HG03175 (cell line): ENCODE results near the gene LYPD6.

ENCODE experiments used
- ATAC-seq: cut with Tn5 transposase; IDR thresholded peaks from one replicate; pipeline ENCODE4 v1.9.1; 2021; ENCODE audit warnings: mild to moderate bottlenecking, moderate library complexity; ENCODE audit not compliant: unreplicated experiment

Gene LYPD6

DNA sequence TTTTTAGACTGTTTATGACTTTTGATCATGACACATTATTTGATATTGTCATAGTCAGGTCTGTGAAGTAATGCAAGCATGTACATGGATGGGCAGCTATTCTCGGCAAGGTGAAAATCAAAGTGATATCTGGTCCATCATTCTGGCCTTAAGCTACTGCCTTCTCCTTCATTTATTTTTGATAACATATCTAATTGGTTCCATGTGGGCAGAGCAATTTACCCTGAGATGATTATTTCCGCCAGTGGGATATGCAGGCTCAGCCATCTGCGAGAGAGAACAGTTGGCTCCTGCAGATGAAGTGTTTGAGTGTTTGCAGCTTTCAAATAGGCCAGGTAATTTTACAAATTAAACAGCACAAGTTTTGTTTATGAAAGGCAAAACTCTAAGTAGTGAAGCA, 116.4 kb downstream of the LYPD6 start:
- ATAC-seq, result no peak

DNA sequence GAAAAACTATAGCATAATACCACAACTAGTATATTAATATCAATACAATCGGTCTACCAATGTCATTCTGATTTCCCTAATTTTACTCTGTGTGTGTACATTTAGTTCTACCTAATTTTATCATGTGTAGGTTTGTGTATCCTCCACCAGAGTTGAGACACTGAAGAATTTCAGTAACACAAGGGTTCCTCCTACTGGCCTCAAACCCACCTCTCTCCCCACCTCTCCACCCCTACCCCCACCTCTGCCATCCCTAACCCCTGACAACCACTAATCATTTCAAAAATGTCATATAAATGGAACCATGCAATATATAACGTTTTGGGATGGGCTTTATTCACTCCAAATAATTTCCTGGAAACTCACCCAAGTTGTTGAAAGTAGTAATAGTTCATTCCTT, 117.9 kb downstream of the LYPD6 start:
- ATAC-seq, result no peak

DNA sequence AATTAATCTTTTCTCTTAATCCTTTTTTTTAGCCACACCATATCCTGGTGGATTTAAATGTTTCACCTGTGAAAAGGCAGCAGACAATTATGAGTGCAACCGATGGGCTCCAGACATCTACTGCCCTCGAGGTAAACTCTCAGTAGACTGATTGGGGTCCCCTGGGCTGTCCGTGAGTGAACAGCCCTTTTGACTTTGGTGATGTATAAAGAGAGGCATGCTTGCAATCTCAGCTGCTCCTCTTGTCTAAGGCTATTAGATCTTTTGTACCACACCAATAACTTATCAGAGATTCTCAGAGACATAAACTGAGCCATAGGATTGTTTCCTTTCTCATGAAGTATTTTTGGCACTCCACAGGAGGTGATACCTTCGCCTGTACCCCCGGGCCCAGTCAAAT, 118.6 kb downstream of the LYPD6 start:
- ATAC-seq, result no peak

DNA sequence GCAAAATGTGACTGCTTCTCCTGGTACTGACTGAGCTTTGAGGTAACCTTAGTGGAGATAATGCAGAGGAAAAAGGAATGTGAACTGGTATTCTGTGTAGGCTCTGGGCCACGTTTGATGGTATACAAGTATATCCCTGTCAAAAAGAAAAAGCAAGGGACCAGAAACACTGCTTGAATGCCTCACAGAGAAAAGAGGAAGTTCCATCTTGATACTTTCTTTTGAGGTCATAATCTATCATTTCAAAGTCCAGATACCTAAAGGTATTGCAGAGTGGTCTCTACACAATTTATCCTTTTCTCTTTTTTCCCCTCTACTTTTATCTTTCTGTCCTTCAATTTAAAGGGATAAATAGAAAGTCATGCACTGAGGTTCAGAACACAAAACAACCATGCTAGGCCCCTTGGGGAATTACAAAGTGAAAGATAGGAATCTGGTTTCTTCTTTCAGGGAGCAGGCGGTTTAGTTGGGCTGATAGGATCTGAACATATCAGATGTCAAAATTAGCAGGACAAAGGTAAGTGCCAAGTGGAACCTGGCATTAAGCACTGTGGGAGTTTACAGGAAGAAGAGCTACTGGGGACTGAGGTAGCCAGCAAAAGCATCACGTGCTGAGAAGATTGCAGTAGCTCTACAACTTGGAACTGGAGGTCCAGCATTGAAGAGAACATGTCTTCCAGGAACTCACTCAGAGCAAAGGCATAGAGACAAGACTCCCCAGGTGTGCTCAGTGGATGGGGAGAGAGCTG, 121.2 kb downstream of the LYPD6 start:
- peak; percentile 73 for ATAC-seq

DNA sequence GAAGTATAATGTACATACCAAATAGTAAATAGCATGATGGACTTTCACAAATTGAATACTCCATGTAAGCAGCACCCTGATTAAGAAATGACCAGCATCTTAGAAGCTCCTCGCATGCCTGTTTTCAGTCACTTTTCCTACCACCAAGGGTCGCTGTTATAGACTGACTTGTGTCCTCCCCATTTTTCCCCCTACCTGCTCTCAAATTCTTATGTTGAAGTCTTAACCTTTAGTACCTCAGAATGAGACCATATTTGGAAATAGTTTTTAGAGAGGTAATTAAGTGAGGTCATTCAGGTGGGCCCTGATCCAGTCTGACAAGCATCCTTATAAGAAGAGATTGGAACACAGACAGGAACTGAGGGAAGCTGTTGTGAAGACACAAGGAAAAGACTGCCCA, 125.9 kb downstream of the LYPD6 start:
- no peak for ATAC-seq

DNA sequence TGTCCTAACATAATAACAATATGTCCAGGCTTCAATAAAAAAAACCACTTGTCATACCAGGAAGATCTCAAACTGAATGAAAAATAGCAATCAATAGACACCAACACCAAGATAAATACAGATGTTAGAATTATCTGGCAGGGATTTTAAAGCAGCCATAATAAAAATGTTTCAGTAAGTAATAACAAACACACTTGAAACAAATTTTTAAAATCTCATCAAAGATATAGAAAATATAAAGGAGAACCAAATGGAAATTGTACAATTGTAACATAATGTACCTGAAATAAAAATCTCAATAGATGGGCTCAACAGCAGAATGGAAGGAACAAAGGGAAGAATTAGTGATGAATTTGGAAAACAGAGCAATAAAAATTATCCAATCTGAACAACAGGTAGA, 128.1 kb downstream of the LYPD6 start:
- no peak for ATAC-seq

DNA sequence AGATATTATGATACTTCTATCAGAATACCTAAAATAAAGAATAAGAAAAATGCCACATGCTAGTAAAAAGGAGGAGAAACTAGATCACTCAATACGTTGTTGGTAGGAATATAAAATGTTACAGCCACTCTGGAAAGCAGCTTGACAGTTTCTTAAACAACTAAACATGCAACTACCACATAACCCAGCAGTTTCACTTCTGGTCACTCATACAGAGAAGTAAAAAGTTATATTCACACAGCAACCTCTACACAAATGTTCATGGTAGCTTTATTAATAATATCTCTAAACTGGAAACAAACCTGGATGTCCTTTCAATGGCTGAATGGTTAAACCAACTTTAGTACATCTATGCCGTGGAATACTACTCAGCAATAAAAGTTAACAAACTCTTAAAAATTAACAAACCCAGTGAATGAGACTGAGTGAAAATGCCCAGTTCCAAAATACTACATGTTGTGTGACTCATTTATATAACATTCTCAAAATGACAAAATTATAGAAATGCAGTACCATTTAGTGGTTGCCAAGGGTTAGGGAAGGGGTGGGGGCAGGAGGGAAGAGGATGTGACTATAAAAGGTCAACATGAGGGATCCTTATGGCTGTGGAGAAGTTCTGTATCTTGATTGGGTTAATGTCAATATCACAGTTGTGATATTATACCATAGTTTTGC, 133.1 kb downstream of the LYPD6 start:
- ATAC-seq, result peak; percentile 91

DNA sequence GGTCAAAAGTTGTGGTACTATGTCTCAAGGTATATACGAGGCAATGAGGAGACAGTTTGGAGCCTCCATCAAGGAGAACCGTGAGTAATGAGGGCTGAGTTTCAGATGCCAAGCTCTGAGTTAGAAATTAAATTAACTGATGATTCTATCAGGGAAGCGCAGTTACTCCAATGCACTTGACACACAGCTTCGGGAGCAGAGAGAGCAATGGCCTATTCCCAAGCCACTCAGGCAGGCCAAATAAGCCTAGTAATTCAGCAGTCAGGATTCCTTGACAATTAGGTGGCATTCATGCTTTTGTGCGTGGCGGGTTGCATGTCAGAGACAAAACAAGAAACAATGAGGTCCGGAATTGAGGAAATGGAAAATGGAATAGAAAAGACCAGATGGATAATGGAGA, 134.0 kb downstream of the LYPD6 start:
- ATAC-seq, result no peak

DNA sequence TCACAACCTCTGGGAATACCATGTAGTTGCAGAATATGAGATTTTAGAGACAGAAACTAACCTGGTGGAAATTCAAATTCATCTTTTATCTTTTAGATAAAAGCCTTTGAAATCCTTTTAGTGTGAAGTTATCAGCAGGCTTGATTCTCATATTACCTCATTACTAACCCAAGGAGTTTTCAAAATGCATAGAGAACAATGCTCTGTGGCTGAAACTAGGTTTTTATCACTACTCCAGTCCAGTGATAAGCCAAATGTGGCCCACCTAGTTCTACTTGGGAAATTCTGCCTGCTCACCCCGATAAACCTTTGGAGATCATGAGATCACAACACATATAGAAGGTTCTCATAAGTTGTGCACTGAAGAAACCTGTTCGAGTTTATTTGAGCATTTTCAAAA, 135.5 kb downstream of the LYPD6 start:
- ATAC-seq, result no peak

DNA sequence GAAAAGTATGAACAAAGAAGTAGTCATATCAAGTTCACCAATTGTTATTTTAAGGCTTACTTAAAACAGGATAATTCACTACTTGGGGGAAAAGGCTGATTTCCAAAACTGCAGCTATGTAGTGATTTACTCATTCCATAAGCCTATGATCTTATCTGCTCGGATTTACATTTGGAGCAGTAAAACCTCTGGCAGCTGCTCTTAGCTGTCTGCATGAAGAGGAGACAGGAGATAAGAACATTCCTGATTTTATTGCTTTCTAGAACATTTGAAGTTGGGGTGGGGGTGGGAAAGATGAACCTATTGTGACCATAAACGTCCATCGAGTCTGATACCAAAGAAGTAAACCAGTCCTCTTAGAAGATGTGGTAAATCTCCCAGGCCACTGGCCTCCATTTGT, 136.2 kb downstream of the LYPD6 start:
- no peak for ATAC-seq

DNA sequence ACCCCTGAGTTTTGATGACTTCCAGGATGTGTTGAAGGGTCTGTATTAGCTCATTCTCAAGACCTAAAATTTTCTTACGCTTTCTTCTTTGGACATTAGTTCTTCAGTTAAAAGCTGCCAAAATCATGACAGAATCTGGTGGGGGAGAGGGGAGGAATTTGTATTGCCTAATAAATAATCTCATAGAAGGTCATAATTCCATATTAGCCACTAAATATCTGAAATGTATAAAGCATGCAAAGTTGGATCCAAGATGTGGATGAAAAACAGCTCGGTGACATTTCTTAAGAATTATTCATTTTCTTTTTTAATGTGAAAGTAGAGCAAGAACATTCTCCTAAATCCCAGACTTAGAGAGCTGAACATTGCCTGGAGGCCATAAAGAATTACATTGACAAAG, 137.0 kb downstream of the LYPD6 start:
- ATAC-seq, result no peak

DNA sequence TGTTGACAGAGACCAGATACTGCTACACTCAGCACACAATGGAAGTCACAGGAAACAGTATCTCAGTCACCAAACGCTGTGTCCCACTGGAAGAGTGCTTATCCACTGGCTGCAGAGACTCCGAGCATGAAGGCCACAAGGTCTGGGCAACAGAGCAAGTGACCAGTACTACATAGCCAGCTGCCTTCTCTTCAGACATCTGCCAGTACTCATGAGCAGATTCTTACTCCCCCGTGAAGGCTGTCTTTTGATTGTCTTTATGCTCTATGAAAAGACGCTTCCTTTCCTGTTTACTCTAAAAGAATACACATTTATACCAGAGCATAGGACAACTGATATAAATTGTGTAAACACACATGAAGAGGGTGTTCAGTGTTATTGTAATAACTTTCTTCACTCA, 138.2 kb downstream of the LYPD6 start:
- ATAC-seq, result no peak

DNA sequence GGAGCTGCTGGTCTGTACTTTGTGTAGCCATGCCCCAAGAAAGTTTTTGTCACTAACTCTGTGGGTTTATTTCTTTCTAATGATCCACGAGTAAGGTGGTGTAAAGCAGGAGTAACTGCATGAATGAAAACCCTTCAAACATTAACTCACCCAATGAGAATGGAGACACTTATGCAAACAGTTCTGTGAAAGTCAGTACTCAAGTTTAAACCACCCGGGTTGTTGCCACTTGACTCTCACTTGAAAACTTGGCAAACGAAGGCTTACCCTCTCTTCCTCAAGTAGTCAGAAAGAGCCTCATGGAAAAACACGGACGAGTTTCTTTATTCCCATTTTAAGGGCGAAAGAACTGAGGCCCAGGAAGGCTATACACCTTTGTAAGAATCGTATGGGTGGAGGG, 139.7 kb downstream of the LYPD6 start:
- no peak for ATAC-seq

DNA sequence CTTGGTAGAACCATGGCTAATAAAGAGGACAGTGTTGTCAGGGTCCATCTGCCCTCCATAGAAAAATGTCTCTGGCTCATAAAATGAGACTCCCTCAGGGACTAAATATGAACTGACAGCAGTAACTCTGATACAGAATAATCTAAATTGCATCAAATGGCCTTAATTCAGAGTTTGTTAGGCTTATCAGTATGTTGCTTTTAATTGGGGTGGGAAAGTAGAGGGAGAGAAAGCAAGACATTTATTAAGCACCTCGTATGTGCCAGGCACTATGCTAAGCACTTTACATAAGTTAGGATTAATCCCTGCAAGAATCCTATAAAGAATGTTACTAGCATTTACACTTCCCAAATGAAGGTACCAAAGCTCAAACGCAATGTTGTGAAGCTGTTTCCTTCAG, 142.0 kb downstream of the LYPD6 start:
- no peak for ATAC-seq

DNA sequence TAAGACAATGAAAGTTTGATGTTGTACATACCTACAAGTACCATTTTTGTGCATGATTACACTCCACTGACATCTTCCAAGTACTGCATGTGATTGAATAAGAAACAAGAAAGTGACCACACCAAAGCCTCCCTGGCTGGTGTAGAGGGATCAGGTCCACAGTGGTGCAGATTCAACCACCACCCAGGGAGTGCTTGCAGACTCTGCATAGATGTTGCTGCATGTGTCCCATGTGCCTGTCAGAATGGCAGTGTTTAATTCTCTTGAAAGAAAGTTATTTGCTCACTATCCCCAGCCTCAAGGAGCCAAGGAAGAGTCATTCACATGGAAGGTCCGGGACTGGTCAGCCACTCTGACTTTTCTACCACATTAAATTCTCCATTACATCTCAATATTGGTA, 142.7 kb downstream of the LYPD6 start:
- no peak for ATAC-seq

DNA sequence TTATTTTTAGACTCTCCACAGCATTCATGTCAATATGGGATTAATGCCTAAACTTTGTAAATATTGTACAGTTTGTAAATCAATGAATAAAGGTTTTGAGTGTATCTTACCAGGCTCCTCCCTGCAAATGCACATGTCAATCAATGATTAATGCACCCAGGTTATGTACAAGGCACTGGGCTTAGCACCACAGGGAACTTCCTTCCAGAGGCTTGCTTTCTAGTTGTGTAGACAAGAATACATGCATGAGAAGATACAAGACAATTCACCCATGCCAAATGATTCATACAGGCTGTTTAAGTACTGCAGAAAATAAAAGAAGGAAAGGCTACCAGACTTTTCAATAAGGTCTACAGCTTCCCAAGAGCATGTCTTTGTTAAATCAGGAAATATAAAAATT, 143.1 kb downstream of the LYPD6 start:
- ATAC-seq, result no peak

DNA sequence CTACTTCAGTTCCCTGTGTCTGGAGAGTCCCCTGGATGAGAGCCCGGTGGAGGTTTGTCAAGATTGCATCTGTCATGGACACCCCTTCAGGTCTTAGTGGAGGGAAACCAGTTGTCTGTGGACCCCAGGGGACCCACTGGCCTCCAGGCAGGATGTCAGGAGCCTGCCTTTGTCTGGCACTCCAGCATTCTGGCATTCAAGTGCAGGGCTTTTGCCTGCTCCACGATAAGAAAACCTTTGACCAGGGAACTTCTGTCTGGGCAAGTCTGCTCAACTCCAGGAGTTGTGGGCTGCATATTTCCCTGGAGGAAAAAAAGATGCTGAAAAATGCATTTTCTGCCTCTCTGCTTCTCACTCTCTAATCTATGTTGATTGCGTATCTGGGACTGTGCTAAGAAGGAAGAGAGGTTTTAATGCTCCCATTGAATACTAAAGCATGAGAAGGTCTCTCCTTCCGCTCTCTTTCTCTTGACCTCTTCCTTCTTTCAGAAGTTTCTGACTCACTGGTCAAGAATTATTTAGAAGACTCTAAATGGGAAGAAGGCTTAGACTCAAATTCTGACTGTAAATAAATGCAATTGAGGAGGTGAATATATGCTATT, 152.7 kb downstream of the LYPD6 start:
- no peak for ATAC-seq

DNA sequence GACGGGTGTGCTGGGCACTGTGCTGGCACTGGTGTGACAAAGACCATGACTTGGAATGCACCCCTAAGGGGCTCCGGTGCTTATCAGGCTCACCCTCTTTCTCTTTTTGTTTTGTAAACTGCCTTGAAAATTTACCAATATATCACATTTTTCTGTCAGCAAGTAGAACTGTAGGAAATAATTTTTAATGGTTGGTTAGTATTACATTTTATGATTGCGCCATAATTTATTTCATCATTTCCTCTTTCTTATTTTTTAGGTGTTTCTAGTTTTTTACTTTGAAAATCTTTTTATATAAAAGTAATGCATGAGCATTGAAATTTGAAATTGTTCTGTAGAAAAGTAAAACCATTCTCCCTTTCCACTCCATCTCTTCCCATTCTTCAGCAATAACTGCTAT, 156.3 kb downstream of the LYPD6 start:
- no peak for ATAC-seq

DNA sequence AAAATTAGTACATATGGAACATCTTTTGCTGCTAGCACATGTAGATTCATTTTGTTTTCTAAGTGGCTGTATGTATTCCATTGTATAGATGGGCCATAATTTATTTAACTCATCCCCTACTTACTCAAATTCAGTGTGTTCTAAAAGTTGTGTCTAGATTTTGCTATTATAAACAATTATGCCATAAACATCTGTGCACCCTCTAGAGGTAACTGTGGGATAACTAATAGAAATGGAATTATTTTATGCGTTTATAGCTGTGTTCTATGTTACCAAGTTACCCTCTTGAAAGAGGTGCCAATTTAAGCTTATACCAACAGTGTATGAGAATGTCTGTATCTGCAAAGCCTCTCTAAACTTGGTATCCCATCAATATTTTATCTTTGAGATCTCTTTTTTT, 156.8 kb downstream of the LYPD6 start:
- ATAC-seq, result no peak

DNA sequence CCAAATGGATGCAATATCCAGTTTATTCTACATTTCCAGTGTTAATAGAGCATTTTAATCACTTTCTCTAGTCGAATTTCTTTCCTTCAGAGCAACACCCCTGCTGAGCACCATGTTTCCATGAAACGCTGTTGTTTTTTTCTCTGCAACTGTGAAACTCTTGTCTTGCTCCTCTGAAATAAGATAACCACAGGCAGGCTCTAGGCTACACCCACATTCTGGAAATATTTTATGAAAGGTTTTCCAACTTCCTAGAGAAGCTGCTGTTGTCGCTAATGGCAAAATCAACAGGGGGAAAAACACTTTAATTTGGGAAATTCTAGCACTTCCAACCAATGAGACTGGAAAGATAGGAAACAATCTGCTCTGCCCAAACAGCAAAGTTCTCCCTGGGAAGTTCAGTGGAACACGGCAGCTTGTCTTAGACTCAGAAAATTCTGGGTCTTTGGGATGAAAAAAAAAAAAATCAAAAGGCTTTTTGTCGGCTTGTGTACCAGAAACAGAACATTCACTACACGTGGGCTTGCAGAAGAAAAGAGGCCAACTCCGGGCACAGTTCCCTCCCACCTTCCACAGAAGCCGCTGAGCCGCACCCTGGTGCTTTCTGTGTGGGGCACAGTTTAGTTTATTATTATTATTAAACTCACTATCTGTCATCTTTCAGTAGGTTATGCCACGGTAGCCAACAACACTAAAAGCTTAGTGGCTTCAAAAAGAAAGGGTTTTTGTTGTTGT, 158.5 kb downstream of the LYPD6 start:
- ATAC-seq, result no peak

DNA sequence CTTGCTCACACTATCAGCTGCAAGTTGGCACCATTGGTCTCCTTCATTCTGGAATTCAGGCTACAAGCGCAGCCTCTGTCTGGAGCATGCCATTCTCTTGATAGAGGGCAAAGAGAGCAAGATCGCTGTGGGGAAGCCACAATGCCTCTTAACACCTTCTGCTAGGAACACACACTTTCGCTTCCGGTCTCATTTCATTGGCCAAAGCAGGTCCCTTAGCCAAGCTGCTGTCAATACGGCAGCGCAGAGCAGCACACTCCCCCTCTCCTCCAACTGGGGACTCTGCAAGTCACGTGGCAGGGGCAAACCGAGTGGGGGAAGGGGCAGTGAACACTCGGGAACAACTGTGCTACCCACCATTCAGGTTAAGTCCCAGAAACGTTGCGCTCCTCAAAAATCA, 159.1 kb downstream of the LYPD6 start:
- ATAC-seq, result no peak

DNA sequence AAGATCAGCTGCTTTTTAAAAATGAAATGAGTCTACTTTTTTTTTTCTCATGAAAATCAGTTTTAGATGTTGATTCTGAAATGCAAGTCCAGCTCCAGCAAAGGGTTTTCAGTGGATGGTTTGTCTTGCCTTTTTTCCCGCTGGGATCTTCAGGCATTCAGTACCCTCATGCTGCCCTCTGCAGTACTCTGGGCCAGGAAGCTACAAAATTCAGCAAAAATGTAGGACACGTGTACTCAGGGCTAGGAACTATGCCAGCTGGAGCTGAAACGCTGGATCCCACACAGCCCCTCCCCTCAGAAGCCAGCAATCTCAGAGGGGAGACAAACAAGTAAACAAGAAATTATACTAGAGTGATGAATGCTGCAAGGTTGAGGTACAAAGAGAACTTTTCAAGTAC, 159.9 kb downstream of the LYPD6 start:
- no peak for ATAC-seq
